ENCODE measurements around the gene KLHL18.

KLHL18 gene

DNA sequence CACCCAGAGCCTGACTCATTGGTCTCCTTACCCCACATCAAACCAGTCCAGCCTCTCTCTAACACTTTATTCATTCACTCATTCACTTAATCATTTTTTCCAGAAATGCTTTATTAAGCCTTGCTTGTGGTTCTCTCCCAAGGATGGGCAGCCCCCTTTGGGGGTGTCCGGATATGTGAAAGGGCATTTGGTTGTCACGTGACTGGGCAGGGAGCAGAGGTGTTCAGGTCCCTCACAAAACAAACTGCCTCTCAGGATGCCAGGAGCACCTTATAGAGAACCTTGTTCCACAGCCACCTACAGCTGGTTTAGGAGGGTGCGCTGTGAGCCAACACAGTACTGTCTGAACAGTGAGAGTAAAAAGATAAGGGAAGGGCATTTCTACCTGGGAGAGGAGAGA, 72.3 kb downstream of the KLHL18 start:
- in situ Hi-C loops (cut with MboI; ENCODE audit: low sequenced_read_pairs), result loop anchor here (25.0 kb wide), 2 partner anchors 493 to 643 kb away; partner anchors contain the start of genes MYL3, PRSS50 and TMIE

DNA sequence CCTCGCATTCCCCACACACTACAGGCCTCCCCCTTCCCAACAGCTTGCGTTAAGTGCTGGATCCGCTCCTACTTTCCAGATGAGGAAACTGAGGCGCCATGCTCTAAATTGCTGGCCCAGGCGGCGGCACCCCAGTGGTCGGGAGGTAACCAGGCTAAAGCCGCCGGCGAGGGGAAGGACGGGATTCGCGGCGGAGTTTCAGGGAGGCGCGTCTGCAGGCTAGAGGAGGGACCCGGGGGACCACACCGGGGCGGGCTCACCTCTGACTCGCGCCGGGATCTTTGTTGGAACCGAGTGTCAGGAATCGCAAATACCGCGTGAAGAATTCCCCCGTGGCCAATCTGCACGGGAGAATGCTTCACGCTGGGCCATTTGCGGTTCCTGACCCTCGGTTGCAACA, 73.5 kb downstream of the KLHL18 start:
- in situ Hi-C loops (cut with MboI; ENCODE audit: low sequenced_read_pairs), result loop anchor here (25.0 kb wide), 2 partner anchors 494 to 644 kb away; partner anchors contain the start of genes MYL3, PRSS50 and TMIE

DNA sequence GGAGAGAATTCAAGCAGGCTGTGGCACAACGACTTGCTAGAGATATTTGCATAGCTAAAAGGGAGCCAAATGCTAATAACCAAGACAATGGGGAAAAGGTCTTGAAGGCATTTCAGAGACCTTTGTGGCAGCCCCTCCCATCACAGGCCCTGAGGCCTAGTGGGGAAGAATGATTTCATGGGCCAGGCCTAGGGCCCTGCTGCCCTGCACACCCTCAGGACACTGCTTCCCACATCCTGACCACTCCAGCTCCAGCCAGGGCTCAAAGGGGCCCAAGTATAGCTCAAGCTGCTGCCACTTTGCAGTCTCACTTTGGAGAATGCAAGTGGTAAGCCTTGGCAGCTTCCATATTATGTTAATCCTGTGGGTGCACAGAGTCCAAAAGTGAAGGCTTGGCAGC, 76.6 kb downstream of the KLHL18 start:
- in situ Hi-C loops (cut with MboI; ENCODE audit: low sequenced_read_pairs), result loop anchor here (25.0 kb wide), 2 partner anchors 497 to 647 kb away; partner anchors contain the start of genes MYL3, PRSS50 and TMIE

DNA sequence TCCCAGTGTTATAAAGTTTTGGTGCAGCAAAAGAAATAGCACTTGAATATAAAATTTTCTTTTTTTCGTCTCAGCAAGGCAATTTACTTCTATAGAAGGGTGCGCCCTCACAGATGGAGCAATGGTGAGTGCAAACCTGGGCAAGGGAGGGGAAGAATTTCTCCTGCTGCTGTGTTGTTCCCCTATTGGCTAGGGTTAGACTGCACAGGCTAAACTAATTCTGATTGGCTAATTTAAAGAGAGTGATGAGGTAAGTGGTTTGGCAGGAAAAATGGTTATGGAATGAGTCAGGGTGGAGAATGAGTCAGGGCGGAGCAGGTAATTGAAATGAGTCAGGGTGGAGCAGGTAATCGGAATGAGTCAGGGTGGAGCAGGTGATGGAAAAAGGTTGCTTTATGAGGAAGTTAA, 77.4 kb downstream of the KLHL18 start:
- in situ Hi-C loops (cut with MboI; ENCODE audit: low sequenced_read_pairs), result loop anchor here (25.0 kb wide), 2 partner anchors 498 to 648 kb away; partner anchors contain the start of genes MYL3, PRSS50 and TMIE

DNA sequence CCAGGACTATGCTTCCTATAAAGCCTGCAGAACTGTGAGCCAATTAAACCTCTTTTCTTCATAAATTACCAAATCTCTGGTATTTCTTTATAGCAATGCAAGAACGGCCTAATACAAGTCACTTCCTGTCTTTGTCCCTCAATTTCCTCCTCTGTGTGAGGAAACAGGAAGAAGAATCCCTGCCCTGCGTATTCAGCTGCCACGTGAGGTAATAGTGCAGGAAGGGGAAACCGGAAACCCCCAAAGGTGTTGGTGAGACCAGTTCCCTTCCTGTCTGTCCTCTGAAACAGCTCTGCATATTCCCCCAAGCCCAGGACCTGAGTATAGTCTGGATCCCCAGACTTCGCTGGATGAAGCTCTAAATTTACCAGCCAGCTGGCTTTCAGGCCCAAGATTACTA, 80.0 kb downstream of the KLHL18 start:
- in situ Hi-C loops (cut with MboI; ENCODE audit: low sequenced_read_pairs), result loop anchor here (25.0 kb wide), 2 partner anchors 500 to 650 kb away; partner anchors contain the start of genes MYL3, PRSS50 and TMIE

DNA sequence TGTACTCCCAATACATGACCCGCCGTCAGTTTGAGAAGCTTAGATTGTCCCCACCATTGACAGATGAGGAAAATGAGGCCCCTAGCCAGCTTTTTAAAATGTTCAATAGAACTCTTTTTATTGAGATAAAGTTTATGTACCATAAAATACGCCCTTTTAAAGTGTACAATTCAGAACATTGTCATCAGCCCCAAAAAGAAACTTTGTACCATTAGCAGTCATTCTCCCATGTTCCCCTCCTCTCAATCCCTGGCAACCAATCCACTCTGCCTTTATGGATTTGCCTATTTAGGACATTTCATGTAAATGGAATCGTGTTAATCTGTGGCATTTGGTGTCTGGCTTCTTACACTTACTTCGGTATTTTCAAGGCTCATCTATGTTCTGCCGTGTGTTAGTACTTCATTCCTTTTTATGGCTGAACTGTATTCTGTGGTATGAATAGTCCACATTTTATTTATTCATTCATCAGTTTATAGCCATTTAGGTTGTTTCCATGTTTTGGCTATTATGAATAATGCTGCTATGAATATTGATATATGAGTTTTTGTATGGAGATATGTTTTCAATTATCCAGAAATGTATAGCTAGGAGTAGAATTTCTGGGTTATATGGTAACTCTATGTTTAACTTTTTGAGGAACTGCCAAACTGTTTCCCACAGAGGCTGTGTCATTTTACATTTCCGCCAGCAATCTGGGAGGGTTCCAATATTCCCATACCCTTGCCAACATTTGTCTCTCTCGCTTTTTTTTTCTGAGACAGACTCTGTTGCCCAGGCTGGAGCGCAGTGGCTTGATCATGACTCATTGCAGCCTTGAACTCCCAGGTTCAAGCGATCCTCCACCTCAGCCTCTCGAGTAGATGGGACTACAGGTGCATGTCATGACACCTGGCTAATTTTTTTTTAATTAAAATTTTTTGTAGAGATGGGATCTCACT, 82.7 kb downstream of the KLHL18 start:
- in situ Hi-C loops (cut with MboI; ENCODE audit: low sequenced_read_pairs), result loop anchor here (25.0 kb wide), 2 partner anchors 503 to 653 kb away; partner anchors contain the start of genes MYL3, PRSS50 and TMIE

DNA sequence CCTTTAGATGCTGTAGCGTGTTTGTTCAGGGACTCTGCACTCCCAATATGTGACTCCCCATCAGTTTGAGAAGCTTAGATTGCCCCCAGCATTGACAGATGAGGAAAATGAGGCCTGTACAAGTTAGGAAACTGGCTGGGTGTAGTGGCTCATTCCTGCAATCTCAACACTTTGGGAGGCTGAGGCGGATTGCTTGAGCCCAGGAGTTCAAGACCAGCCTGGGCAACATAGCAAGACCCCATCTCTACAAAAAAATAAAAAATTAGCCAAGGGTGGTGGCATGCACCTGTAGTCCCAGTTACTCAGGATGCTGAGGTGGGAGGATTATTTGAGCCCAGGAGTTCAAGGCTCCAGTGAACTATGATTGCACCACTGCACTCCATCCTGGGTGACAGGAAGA, 84.1 kb downstream of the KLHL18 start:
- in situ Hi-C loops (cut with MboI; ENCODE audit: low sequenced_read_pairs), result loop anchor here (25.0 kb wide), 2 partner anchors 505 to 655 kb away; partner anchors contain the start of genes MYL3, PRSS50 and TMIE

DNA sequence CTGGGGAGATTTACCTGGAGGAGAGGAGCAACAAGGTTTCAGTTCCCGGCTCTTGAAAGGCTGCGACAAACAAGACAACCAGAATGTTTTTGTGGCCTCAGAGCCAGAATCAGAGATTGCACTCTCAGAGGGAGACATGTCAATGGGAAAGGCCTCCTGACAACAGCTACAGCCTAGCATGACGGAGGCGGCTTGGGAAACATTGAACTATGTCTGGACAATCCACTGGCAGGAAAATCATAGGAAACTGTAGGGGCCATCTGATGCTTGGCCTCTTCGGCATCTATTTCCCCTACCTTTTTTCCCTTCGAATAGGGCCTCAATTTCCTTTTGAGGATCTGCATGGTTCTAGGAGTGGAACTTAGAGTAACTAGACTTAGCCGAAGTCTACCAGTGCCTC, 84.9 kb downstream of the KLHL18 start:
- in situ Hi-C loops (cut with MboI; ENCODE audit: low sequenced_read_pairs), result loop anchor here (25.0 kb wide), 2 partner anchors 505 to 655 kb away; partner anchors contain the start of genes MYL3, PRSS50 and TMIE

DNA sequence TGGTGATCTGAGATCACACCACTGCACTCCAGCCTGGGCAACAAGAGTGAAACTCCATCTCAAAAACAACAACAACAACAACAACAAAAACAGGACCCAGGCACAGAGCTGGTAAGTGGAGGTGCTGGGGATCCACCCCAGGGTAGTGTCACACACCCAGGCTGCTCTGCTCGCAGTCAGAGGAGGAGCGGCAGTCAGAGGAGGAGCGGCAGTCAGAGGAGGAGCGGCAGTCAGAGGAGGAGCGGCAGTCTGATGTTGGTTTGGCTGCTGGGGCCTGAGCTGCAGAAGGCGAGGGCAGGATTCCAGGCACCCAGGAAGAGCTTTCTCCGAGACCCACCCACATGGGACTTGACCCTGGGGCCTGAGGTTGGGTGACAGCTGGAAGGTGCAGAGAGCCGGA, 87.3 kb downstream of the KLHL18 start:
- in situ Hi-C loops (cut with MboI; ENCODE audit: low sequenced_read_pairs), result loop anchor here (25.0 kb wide), 2 partner anchors 508 to 658 kb away; partner anchors contain the start of genes MYL3, PRSS50 and TMIE

DNA sequence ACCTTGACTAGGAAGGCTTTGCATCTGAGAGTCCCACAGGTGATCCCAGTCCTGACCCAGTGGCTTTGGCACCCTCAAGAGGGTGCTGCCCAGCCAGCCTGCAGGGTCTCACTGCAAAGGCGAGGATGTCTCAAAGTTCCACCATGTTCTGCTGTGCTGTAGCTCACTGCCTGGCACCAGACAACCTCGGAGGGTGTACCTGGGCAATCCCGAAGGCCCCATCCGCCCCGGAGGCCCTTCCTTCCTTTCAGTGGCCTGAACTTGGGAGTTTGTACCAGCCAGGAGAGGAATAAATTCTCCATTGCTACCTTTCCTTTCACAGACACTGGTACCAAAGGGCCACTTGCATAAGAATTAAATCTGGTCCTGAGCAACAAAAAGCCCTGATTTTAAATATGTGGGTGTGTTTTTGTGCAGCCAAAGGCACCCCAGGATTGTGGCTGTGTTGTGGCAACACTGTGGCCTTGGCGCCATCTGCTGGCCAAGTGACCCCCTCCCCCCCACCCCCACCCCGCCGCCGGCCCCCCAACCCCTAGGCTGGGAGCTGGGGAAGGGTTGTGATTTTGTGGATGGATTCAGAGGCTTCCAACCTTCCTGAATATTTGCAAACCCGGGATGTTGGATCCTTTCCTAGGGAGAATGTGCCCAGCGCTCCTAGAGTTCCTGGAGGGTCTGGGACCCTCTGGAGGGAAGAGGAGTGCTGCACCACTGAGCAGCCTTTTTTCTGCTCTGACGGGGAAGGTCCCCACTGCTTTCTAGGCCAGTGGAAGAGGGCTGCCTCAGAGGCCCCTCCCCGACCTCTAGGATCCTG, 88.3 kb downstream of the KLHL18 start:
- in situ Hi-C loops (cut with MboI; ENCODE audit: low sequenced_read_pairs), result loop anchor here (25.0 kb wide), 2 partner anchors 509 to 659 kb away; partner anchors contain the start of genes MYL3, PRSS50 and TMIE

DNA sequence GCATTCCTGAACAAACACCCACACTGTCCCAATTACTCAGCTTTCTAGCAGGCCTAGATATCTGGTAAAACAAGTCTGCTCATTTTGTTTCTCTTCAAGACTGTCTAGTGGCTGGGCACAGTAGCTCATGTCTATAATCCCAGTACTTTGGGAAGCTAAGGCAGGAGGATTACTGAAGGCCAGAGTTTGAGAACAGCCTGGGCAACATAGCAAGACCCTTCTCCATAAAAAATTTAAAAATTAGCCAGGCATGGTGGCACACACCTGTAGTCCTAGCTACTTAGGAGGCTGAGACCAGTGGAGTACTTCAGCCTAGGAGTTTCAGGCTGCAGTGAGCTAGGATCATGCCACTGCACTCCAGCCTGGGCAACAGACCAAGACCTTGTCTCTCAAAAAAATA, 91.8 kb downstream of the KLHL18 start:
- in situ Hi-C loops (cut with MboI; ENCODE audit: low sequenced_read_pairs), result loop anchor here (25.0 kb wide), 2 partner anchors 512 to 662 kb away; partner anchors contain the start of genes MYL3, PRSS50 and TMIE

DNA sequence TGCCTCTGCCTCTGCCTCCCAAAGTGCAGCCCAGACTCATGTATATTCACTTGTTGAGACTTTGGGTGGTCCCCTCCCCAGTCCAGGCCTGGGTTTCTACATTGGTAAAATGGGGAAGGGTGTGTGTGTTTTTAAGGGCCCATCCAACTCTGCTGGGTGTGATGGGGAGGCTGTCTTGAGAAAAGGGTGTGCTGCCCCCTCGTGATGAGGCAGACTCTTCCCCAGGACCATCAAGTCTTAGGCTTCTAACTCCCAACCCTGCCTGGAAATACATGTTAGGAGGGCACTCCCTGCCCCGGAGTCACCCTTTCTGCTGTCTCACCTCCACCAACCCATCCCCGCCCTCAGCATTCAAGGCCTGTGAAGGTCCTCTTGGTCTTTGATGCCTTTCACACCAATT, 93.6 kb downstream of the KLHL18 start:
- in situ Hi-C loops (cut with MboI; ENCODE audit: low sequenced_read_pairs), result no loop called here

DNA sequence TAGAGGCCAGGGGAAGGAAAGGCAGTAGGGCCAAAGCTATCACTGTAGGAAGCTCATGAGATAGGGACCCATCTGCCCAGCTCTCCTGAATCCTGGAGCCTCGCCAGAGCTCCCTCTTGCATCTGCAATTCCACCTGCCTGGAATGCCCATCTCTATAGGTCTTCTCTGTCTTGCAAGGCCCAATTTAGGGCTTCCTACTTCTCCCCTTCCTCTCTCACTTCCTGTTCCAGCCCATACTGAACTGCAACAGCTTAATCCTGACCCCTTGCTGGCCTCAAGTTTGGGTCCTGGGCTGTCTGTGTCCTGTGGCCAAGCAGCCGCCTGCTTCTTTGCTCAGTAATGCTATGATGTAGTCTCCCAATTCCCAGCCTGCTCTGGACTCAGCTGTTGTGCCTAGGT, 94.4 kb downstream of the KLHL18 start:
- in situ Hi-C loops (cut with MboI; ENCODE audit: low sequenced_read_pairs), result no loop called here

DNA sequence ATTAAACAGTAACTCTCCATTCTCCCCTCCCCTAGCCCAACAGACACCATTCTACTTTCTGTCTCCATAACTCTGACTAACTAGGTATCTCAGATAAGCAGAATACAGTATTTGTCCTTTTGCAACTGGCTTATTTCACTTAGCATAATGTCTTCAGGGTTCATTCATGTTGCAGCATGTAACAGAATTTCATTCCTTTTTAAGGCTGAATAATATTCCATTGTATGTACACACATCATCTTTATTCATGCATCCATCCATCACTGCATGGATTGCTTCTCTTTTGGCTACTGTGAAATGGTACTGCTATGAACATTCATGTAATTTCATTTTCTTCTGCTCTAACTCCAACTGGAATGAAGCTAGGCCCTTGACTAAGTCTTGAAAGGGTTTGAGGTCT, 96.1 kb downstream of the KLHL18 start:
- in situ Hi-C loops (cut with MboI; ENCODE audit: low sequenced_read_pairs), result no loop called here

DNA sequence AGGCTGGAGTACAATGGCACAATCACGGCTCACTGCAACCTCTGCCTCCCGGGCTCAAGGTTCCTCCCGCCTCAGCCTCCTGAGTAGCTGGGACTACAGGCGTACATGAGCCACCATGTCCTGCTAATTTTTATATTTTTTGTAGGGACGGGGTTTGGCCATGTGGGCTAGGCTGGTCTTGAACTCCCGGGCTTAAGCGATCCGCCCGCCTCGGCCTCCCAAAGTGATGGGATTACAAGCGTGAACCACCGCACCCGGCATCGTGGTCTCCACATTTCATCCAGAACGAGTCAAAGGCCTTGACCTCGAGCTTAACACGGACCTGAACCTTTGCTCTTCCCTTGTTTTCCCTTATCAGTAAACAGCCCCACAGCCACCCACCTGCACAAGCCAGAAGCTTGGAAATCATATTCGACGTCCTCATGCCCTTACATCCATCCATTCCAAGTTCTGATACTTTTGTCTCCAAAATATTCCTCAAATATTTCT, 96.7 kb downstream of the KLHL18 start:
- in situ Hi-C loops (cut with MboI; ENCODE audit: low sequenced_read_pairs), result no loop called here

DNA sequence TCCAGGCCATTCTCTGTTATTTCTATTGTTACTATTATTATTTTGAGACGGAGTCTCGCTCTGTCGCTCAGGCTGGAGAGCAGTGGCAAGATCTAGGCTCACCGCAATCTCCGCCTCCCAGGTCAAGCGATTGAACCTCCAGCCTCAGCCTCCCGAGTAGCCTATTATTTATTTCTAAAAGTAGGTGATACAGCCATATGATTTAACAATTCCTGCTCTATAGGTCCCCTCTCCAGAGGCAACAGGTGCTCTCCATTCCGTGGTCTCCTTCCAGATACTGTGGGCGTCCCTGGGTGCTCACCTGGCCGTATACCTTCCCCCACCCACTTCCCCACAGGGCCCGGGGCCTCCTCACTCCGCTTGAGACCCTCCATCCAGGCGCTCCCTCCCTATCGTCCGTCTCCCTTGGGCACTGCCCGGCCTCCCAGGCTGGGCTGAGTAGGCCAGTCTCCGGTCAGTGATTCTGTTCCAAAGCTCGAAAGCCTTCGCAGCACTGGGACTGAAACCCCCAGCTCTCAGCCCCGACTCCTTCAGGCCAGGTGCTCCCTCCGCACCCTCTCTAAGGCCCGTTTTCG, 97.4 kb downstream of the KLHL18 start:
- in situ Hi-C loops (cut with MboI; ENCODE audit: low sequenced_read_pairs), result no loop called here

DNA sequence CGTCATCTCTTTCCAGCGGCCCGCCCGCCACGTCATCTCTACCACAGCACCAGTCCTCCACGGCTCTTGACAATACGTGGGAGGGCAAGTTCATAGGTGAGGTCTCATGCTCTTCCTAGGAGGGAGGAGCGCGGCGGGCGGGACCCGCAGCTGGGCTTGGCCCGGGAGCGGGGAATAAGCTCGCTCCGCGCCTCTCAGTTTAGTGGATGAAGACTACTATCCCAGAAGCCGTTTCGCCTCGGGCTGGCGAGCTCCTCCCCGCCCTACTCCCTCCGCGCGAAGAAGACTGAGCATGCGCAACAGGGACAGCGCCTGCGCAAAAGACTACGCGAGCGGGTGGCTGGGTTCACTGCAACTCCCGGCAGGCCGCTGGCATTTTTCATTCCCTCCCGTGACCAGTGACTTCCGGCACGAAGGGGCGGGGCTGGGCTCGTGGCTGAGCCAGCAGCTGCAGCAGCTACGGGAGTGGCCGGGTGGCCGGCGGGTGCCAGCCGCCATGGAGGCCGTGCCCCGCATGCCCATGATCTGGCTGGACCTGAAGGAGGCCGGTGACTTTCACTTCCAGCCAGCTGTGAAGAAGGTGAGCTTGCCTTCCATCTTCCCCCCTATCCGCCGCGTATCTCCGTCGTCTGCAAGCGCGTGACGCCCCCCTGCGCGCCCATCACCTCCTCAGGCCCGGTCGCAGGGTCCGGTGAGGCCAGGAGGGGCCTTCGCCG, 98.0 kb downstream of the KLHL18 start, which contains the start of gene PTPN23:
PTPN23 (plus strand) TSS at position 421 of the 716 bp plus-strand sequence; CDS start at position 497, 76 bp downstream.
- in situ Hi-C loops (cut with MboI; ENCODE audit: low sequenced_read_pairs), result no loop called here

DNA sequence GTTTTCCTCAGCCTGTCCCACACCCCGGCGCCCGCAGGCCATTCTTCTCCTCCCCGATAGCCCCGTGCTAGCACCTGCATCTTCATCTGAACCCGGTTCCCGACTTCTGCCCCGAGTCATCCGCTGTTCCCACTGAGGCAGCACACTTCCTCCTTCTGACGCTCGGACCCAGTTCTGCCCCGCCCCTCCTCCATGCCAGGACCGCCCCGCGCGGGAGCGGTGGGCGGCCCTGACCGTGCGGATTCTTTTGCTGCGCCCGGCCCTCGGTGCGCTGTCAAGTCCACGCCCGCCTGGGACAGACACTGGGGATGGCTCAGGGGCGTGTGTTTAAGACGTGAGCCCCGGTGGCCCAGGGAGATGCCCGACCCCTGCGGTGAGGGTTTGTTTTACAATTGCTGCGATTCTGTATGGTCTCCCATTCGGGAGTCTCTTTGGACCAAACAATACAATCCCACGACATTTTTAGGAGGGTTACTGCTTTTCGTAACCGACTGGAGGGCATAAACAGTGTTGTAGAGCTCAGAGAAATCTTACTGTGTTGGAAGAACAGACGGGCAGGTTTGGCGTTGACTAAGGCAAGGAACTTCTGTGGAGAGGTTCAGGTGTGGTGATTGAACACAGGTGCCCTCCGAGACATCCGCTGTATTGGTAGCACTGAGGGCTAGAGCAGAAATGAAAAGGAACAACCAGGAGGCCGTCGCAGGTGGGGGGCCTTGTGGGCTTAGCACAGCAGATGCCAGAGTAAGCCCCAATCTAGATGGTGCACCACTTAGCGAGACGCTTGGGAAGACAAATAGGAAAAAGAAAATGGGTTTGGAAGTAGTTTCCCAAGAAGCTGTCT, 98.8 kb downstream of the KLHL18 start:
- in situ Hi-C loops (cut with MboI; ENCODE audit: low sequenced_read_pairs), result no loop called here

DNA sequence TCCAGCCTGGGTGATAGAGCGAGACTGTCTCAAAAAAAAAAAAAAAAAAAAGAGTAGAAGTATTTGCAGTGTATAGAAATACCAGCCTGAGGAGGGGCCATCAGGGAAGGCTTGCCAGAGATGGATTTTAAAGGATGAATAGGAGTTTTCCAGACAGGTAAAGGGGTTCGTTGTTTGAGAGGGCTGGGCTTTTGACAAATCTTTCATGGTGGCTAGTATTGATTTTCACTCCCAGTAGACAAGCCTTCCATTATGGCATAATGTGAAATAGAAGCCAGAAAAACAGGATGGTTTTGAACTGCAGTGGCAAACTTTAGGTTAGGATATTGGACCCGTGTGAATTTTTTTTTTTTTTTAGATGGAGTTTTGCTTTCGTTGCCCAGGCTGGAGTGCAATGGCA, 101.7 kb downstream of the KLHL18 start:
- in situ Hi-C loops (cut with MboI; ENCODE audit: low sequenced_read_pairs), result no loop called here
